GM19193 (cell line): Measurements from ENCODE around the gene UCN.

ENCODE experiments used
- POLR2A ChIP-seq: IDR thresholded peaks from 4 replicates; pipeline ENCODE4 v1.6.1; 2011; ENCODE audit not compliant: insufficient read depth, insufficient read length; ENCODE audit errors: extremely low read depth

The UCN gene

GRCh38 chr2:27322301-27322765, 14.1 kb upstream of the UCN start:
- no peak for TF ChIP-seq POLR2A

DNA sequence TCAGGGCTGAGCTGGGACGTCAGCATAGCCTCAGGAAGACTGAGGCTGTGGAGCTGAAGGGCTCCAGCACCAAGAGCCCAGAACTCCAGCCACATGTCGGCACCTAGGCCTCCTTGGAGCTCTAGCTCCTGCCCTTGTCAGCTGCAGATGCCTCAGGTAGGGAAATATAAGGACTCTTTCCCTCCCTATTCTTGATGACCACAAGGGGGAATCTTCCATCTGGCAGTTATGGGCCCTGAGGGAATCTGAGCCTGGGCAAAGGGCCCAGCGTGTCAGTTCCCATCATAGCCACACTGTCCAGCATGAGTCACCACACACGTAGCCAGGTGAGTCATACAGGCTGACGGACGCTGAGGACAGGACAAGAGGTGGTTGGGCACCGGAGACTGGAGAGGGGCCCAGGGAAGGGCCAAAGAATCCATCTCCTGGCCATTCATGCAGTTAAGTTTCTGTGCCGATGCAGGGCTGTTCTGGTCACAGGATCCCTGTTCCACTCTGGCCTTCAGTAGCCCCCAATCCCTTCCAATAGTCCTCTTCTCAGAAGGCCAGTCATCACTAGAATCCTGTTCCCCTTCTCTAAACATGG, 12.8 kb upstream of the UCN start:
- TF ChIP-seq POLR2A: no peak

DNA sequence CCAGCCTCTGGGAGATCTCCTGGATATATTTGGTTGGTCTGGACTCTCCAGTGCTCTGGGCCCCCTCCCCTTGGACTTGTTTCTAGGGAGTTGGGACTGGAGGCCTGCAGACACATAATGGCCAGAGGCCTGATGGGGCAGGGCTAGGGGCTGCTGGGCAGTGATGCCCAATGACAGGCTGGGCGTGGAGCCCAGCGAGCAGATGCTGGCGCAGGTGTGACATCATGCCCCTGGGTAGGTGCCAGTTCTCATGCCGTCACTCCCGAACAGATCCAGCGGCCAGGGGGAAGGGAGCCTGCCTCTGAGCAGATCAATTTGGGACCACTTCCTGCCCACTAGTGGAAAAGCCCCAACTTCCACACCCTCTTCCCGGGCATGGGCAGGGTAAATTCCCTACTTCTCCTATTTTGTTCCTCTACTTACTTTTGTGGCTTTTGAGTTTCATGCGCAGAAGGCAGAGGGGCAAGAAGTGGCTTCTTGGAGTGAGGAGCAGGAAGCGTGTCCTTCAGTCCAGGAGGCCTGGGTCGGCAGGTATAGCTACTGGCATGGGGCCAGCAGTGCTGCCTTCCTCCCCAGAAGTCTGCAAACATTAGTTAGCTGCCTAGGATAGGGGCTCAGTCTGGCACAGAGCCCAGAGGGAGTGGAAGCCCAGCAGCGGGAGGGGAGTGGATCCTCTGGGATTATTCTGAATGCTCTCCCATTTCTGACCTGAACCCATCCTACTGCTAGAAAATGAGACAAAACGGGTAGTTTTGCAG, 8.6 kb upstream of the UCN start:
- no peak for TF ChIP-seq POLR2A

DNA sequence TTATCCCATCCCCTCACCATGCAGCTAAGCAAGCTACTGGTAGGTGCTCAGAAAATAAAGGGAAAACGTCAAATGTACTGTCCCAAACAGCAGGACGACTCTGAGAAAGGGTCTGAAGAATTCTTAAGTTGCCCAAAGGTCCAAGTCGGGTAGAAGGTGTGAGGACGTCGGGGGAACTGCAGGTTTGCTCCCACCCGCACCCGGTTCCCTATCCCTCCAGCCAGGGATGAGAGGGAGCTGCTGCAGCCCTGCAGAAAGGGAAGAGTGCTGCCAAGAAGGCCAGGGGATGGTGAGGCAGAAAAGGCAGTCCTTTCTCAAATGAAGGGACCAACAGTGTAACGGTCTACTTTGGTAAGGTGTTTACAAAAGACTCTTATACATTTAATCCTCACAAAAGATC, 6.9 kb upstream of the UCN start:
- TF ChIP-seq POLR2A: no peak

GRCh38 chr2:27314709-27315108, 6.5 kb upstream of the UCN start:
- TF ChIP-seq POLR2A: no peak

DNA sequence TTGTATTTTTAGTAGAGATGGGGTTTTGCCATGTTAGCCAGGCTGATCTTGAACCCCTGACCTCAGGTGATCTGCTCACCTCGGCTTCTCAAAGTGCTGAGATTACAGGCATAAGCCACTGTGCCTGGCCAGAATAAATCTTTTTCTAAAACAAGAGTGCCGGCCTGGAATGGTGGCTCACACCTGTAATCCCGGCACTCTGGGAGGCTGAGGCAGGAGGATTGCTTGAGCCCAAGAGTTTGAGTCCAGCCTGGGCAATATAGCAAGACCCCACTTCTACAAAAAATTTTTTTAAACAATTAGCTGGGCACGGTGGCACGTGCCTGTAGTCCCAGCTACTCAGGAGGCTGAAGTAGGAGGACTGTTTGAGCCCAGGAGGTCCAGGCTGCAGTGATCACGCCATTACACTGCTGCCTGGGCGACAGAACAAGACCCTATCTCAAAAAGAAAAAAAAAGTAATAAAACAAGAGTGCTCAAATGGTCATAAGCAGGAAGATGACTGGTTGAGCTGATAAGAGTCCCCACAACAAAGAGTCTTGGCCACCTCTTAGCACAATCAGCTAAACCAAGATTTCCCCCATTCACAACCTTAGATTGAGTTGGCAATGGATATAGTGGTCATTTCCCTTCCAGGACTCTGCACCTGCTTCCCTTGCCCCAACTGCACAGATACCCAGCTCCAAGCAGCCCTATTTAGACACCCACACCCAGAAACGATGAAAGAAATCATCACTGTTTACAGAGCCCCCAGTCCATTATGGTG, 5.8 kb upstream of the UCN start:
- TF ChIP-seq POLR2A: no peak

DNA sequence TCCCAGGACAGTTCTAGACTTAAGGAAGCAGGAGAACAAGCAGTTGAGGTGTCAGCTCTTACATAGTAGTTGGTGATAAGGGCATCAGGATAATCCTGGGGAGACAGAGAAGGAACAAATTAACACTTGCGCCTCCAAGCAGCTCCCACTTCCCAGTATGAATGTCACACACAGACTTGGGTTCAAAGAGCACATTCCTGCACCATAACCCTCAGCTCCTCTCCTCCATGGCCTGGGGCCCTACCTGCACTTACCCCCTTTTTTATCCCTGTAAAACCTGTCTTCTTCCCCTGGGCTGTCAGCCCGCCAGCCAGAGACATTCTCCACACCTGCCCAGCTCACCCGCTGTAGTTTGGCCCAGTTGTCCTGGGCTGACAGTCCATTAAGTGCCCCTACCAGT, 3.9 kb upstream of the UCN start:
- no peak for TF ChIP-seq POLR2A

GRCh38 chr2:27309651-27310050, 1.4 kb upstream of the UCN start:
- no peak for TF ChIP-seq POLR2A

DNA sequence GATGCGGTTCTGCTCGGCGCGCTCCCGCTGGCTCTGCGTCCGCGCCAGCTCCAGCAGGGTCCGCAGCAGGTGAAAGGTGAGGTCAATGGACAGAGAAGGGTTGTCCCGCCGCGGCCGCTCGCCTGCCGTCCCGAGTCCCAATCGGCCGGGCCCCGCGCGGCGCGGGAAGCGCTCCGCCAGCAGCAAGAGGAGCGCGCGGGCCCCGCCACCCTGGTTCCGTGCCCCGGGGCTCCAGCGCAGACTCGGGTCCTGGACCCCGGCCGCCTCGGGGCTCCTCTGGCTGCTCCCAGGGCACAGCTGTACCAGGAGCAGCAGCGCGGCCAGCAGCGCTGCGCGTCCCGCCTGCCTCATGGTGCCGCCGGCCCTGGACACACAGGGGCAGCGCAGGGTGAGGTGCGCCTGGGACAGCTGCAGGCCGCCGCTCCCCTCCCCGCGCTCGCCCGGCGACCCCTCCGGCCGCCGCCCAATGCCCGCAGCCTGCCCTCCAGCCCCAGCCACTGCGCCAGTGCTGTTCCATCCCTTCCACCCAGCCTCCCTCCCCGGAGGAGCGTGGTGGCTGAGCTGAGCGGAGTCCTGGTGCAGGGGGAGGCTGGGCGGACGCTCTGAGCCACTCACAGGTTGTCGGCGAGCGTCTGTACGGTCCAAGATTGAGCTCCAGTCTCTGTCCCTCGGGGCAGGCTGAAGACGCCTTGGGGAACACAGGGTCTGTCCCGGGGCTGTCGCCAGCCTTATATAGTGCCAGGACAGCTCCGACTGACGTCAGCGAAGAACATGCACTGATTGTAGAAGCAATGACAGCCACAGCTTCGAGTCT, 493 bp downstream of the UCN start:
- no peak for TF ChIP-seq POLR2A

GRCh38 chr2:27307287-27307544, 1.0 kb downstream of the UCN start:
- TF ChIP-seq POLR2A: no peak

DNA sequence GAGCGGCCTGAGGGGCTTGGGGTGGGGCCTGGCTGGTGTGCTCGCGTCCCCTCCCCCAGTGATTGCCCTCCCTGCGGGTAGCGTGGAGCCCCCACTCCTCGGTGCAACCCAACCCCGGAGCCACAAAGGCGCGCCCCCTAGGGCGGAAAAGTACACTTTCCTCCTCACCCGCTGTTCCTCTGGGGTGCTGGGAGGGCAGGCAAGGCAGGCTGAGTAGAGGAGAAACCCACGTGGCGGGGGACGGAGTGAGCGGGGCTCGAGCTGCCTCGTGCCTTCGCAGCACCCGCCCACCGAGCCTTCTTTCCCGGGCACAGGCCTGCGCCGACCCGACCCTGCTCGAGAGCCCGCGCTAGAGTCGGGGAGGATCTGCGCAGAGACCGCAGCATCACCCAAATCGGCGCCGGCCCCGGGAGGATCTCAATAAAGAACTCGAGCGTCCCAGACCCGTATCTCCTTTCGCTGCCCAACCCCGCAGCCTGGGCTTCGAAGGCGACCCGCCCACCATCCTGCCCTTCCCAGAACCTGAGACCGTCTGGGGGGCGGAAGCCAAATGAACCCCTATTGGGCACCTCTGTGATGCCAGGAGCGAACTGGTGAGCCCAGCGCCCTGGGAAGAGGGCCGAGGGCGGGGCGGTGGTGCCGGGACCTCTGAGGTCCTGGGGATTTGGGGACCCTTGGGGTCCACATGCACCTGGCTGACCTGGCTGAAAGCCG, 1.5 kb downstream of the UCN start:
- TF ChIP-seq POLR2A: no peak

DNA sequence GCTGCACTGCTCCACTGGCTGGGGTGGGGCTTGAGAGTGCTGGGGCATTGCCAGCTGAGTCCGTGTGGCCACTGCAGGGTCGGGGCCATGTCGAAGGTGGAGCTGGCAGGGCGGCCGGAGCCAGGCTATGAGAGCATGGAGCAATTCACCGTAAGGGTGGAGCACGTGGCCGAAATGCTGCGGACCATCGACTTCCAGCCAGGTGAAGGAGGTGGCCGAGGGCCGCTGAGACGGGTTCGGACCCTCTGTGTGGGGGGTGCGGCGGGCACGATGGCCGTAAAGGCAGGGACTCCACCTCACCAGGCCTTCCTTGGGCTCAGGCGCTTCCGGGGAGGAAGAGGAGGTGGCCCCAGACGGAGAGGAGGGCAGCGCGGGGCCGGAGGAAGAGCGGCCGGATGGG, 2.1 kb downstream of the UCN start:
- no peak for TF ChIP-seq POLR2A

DNA sequence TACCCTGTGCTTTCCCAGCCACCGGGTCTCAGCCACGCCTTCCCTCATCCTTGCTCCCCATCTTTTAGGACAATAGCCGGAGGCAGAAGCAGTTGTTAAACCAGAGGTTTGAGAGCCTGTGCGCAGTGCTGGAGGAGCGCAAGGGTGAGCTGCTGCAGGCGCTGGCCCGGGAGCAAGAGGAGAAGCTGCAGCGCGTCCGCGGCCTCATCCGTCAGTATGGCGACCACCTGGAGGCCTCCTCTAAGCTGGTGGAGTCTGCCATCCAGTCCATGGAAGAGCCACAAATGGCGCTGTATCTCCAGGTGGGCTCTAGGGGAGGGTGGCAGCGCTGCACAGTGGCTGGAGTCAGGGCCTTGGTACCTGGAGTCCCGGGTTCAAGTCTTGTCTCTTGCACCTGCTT, 2.7 kb downstream of the UCN start:
- no peak for TF ChIP-seq POLR2A

DNA sequence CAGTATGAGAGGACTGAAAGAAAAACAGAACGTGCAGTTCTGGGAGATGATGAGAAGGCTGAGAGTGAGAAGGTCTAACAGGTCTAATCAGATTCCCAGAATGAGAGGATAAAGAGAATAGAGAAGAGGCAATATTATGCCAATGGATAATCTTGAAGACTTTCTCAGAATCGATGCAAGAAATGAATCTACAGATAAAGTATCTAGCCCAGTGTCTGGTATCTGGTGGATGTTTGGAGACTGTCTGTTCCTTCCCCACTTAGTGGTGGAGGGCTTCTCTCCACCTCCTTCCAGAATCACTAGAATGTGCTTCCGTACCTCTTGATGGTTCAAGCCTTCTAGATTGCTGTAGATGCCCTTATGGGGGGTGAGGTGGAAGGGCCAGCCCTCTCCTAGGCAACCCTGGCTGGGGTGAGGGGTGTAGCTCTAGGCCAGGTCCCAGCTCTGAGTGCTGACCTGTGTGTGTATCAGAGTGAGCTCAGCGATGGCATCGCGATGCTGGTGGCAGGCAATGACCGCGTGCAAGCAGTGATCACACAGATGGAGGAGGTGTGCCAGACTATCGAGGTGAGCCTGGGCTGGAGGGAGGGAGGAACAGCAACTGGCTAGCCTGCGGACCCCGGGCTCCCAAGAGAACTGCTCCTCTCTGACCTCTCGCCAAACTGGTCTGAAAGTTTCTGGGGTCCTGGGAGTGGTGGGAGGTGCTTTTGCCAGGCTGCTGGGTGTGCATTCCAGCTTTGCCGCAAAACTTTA, 3.6 kb downstream of the UCN start:
- TF ChIP-seq POLR2A: no peak
